DMS79 treated with DMSO at 0.1 percent for 48 hours (cell line): Measurements from ENCODE around the gene DDX23.

Experiments used
- DNase-seq: peaks from one replicate; lab custom pipeline; 2025; lab: John Stamatoyannopoulos, UW

The DDX23 gene

GRCh38 chr12:48823281-48823680, 28.7 kb downstream of the DDX23 start:
- no peak for DNase-seq

- no peak for DNase-seq
Observed at GRCh38 chr12:48822711-48823110, 29.3 kb downstream of the DDX23 start.

- no peak for DNase-seq
Observed at GRCh38 chr12:48822139-48822538, 29.8 kb downstream of the DDX23 start.

- DNase-seq, result peak; percentile 7
Observed at GRCh38 chr12:48819986-48820725, 31.8 kb downstream of the DDX23 start.

GRCh38 chr12:48818831-48819590, 33.0 kb downstream of the DDX23 start:
- peak; percentile 31 for DNase-seq

- peak; percentile 84 for DNase-seq
Observed at GRCh38 chr12:48817873-48818830, 33.8 kb downstream of the DDX23 start, which contains the start of gene CACNB3. Gene CACNB3 (plus strand): TSS chr12:48818496. CDS start chr12:48818930, 434 bp downstream.

- DNase-seq, result peak; percentile 82
Observed at GRCh38 chr12:48816143-48816854, 35.7 kb downstream of the DDX23 start.

- DNase-seq, result peak; percentile 85
Observed at GRCh38 chr12:48815126-48816110, 36.5 kb downstream of the DDX23 start.

GRCh38 chr12:48814262-48815125, 37.5 kb downstream of the DDX23 start:
- DNase-seq, result peak; percentile 66

GRCh38 chr12:48813465-48814261, 38.3 kb downstream of the DDX23 start:
- DNase-seq, result no peak

GRCh38 chr12:48812389-48812788, 39.6 kb downstream of the DDX23 start:
- no peak for DNase-seq

GRCh38 chr12:48811437-48812090, 40.4 kb downstream of the DDX23 start:
- DNase-seq, result no peak

- no peak for DNase-seq
Observed at GRCh38 chr12:48810903-48811431, 41.0 kb downstream of the DDX23 start.

- DNase-seq, result no peak
Observed at GRCh38 chr12:48807981-48808380, 44.0 kb downstream of the DDX23 start.

GRCh38 chr12:48803675-48804074, 48.3 kb downstream of the DDX23 start:
- no peak for DNase-seq

- no peak for DNase-seq
Observed at GRCh38 chr12:48800971-48801370, 51.0 kb downstream of the DDX23 start.

GRCh38 chr12:48800457-48800856, 51.5 kb downstream of the DDX23 start:
- DNase-seq, result no peak

- DNase-seq, result peak; percentile 27
Observed at GRCh38 chr12:48796976-48797375, 55.0 kb downstream of the DDX23 start.
